Stimulated activated CD8-positive, alpha-beta memory T cell treated with anti-CD3 and anti-CD28 coated beads, Interleukin-12 subunit alpha, Interleukin-12 subunit beta, amount 100 ng/mL, for 24 hours (primary cell): ENCODE results near the gene HEBP1.
"Not testable (repeated sequence)": the region's sequence is repeated elsewhere in the genome, so short reads cannot be mapped to it uniquely, and the experiment has no call there.

Source experiments
- DNase-seq: peaks from one replicate; pipeline ENCODE4 v3.0.0-alpha.2; 2020; ENCODE audit errors: extremely low read depth

Gene HEBP1

GRCh38 chr12:12999959-13000615, at the start of gene HEBP1:
TSS of gene HEBP1 (minus strand) at chr12:13000265. CDS start at chr12:13000114, 151 bp downstream.
- DNase-seq: peak; percentile 84

GRCh38 chr12:13049816-13050215, 49.8 kb upstream of the HEBP1 start:
- DNase-seq: no peak

GRCh38 chr12:13046964-13047363, 46.9 kb upstream of the HEBP1 start:
- DNase-seq: no peak

GRCh38 chr12:13045816-13046215, 45.8 kb upstream of the HEBP1 start:
- DNase-seq: no peak

GRCh38 chr12:13044906-13045299, 44.8 kb upstream of the HEBP1 start:
- no peak for DNase-seq

GRCh38 chr12:13044002-13044905, 44.2 kb upstream of the HEBP1 start, which contains the start of gene FAM234B:
TSS of gene FAM234B (plus strand) at chr12:13044381. CDS start at chr12:13044404, 23 bp downstream.
- DNase-seq: peak; percentile 36

- DNase-seq: no peak
Measured at GRCh38 chr12:13042666-13043230, 42.7 kb upstream of the HEBP1 start.

- no peak for DNase-seq
Measured at GRCh38 chr12:13041224-13041623, 41.2 kb upstream of the HEBP1 start.

GRCh38 chr12:13039328-13039956, 39.4 kb upstream of the HEBP1 start:
- DNase-seq: no peak

GRCh38 chr12:13038491-13039161, 38.6 kb upstream of the HEBP1 start:
- no peak for DNase-seq

- DNase-seq: no peak
Measured at GRCh38 chr12:13036881-13037280, 36.8 kb upstream of the HEBP1 start.

GRCh38 chr12:13035335-13035734, 35.3 kb upstream of the HEBP1 start:
- DNase-seq: not testable (repeated sequence)

- DNase-seq: no peak
Measured at GRCh38 chr12:13033476-13033875, 33.4 kb upstream of the HEBP1 start.

GRCh38 chr12:13032164-13032563, 32.1 kb upstream of the HEBP1 start:
- no peak for DNase-seq

- no peak for DNase-seq
Measured at GRCh38 chr12:13030541-13031291, 30.7 kb upstream of the HEBP1 start.

GRCh38 chr12:13028825-13029570, 28.9 kb upstream of the HEBP1 start:
- DNase-seq: no peak

- DNase-seq: no peak
Measured at GRCh38 chr12:13027508-13027907, 27.4 kb upstream of the HEBP1 start.

GRCh38 chr12:13027032-13027431, 27.0 kb upstream of the HEBP1 start:
- DNase-seq: no peak

- no peak for DNase-seq
Measured at GRCh38 chr12:13026286-13026685, 26.2 kb upstream of the HEBP1 start.

GRCh38 chr12:13024531-13024916, 24.5 kb upstream of the HEBP1 start:
- no peak for DNase-seq
